Muscle layer of duodenum (tissue), 2 donors: Measurements from ENCODE around the gene MTHFSD.
"Not testable (repeated sequence)": the region's sequence is repeated elsewhere in the genome, so short reads cannot be mapped to it uniquely, and the experiment has no call there.

ENCODE experiments used
- H3K27ac ChIP-seq: one replicate; pipeline ENCODE4 v1.7.0; 2013; ENCODE audit warnings: mild to moderate bottlenecking, low read length
- H3K27me3 ChIP-seq: one replicate; pipeline ENCODE4 v1.7.0; 2013; ENCODE audit warnings: low read depth, mild to moderate bottlenecking, control low read depth, low read length
- H3K36me3 ChIP-seq, 2 donors: one replicate each; pipeline ENCODE4 v1.7.0; 2013; ENCODE audit warnings: low read length in 2 of 2, control low read depth in 1 of 2, mild to moderate bottlenecking in 1 of 2; ENCODE audit not compliant: insufficient read depth in 2 of 2, control insufficient read depth in 1 of 2
- H3K4me1 ChIP-seq, 2 donors: one replicate each; pipeline ENCODE4 v1.7.0; 2013; ENCODE audit warnings: low read length in 2 of 2, mild to moderate bottlenecking in 2 of 2, control low read depth in 1 of 2, moderate library complexity in 1 of 2; ENCODE audit not compliant: insufficient read depth in 2 of 2, control insufficient read depth in 1 of 2
- H3K4me3 ChIP-seq, 2 donors: one replicate each; pipeline ENCODE4 v1.7.0; 2013; ENCODE audit warnings: low read length in 2 of 2, low read depth in 1 of 2, mild to moderate bottlenecking in 1 of 2
- H3K9me3 ChIP-seq, 2 donors: one replicate each; pipeline ENCODE4 v1.7.0; 2013; ENCODE audit warnings: low read length in 2 of 2, control low read depth in 1 of 2, mild to moderate bottlenecking in 1 of 2; ENCODE audit not compliant: control insufficient read depth in 1 of 2
- donor health status: healthy.

MTHFSD gene

DNA sequence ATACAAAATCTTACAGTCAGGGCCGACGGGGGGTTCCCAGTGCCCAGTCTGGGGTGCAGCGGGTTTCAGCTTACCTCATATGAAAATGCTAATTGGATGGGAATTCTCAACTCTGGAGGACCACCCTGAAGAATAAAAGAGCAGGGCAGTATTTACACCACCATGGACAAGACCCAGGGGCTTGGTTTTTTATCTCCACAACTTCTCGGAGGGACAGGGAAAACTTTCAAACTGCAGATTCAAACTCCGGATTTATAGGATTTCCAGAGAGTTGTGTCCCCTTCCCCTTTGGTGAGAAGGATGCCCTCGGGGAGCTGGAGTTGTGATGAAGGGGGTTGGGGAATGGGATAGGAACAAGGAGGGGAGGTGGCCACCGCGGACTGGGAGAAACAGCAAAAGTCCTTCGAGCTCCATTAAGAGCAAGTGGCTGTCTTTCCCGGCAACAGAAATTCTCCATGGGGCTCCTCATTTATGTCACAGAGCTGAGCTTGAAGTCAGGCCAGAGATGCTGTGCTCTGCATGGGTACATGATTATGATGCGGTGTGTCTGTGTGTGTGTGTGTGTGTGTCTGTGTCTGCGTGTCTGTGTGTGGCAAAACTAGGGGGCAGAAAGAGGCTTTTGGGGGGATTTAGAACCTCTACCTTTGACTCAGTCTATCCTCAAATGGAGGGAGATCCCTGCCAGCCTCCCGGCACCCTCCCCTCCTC, 39.0 kb upstream of the MTHFSD start:
- H3K4me1 ChIP-seq = no peaks in the 10 kb centered on the region
- no peaks in the 10 kb centered on the region for H3K36me3 ChIP-seq
- H3K27ac ChIP-seq = no peak overlapping the region
- H3K4me3 ChIP-seq = no peak overlapping the region
- peaks cover 19% of the 10 kb centered on the region for H3K27me3 ChIP-seq
- no peaks in the 10 kb centered on the region for H3K9me3 ChIP-seq

DNA sequence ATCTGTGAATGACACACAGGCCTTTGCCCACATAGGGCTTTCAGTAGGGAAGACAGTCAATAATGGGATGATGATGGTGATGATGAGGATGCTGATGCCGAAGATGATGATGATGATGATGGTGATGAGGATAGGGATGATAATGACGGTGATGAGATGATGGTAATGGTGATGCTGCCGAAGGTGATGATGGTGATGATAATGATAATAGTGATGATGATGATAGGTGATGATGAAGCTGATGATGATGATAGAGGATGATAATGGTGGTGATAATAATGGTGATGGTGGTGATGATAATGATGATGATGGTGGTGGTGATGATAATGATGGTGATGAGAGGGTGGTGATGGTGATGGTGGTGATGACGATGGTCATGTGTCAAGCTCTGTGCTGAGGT, 36.2 kb upstream of the MTHFSD start:
- H3K9me3 ChIP-seq = no peaks in the 10 kb centered on the region
- H3K4me3 ChIP-seq = no peak overlapping the region
- H3K36me3 ChIP-seq = no peaks in the 10 kb centered on the region
- H3K27me3 ChIP-seq = peaks cover 19% of the 10 kb centered on the region
- no peaks in the 10 kb centered on the region for H3K4me1 ChIP-seq
- no peak overlapping the region for H3K27ac ChIP-seq

DNA sequence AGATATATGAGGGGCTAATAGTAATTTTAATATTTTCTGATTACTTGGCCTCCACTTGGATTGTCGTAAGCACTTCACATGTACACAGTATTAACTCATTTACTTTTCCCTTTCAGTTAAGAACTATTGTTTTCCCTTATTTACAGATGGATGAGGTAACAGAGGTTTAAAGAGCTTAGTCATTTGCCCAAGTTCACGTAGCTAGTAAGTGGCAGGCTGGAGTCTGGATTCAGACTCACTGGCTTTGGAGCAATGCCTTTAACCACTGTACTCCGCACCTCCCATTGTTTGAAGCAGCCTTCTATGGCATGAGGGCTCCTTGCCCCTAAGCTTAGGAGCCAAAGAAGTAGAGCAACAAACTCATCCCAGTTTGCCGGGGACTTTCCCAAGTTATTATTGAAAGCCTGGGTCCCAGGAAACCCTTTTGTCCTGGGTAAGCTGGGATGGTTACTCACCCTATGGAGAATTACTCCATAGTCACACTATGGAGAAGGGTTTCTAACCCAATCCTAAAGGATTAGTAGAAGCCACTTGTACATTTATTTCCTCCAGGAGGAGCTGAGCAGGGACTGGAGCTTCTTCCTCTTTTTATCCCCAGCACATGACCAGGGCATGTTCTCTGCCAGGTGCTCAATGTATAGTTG, 35.6 kb upstream of the MTHFSD start:
- Histone ChIP-seq H3K27me3 (peaks cover 19% of the 10 kb centered on the region), H3K4me1 (no peaks in the 10 kb centered on the region), H3K27ac (no peak overlapping the region), H3K4me3 (no peak overlapping the region), H3K36me3 (no peaks in the 10 kb centered on the region), H3K9me3 (no peaks in the 10 kb centered on the region)

DNA sequence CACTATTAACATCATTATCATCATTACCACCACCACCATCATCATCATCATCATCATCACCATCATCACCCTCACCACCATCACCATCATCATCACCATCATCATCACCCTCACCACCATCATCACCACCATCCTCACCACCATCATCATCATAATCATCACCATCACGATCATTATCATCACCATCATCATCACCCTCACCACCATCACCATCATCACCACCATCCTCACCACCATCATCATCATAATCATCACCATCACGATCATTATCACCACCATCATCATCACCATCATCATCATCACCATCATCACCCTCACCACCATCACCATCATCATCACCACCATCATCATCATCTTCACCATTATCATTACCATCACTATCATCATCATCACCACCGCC, 32.9 kb upstream of the MTHFSD start:
- H3K27me3 ChIP-seq = peaks cover 12% of the 10 kb centered on the region
- H3K4me1 ChIP-seq, H3K36me3 ChIP-seq, H3K9me3 ChIP-seq, H3K27ac ChIP-seq, H3K4me3 ChIP-seq: not testable (repeated sequence)

DNA sequence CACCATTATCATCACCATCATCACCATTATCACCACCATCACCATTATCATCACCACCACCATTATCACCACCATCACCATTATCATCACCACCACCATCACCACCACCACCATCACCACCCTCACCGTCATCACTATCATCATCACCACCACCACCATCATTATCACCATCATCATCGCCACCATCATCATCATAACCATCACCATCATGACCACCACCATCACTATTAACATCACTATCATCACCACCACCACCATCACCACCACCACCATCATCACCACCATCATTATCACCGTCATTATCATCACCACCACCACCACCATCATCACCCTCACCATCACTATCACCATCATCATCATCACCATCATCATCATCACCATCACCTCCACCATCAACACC, 32.5 kb upstream of the MTHFSD start:
- Histone ChIP-seq H3K9me3 (no peaks in the 10 kb centered on the region), H3K36me3 (no peaks in the 10 kb centered on the region), H3K4me3 (no peak overlapping the region), H3K27me3 (peaks cover 11% of the 10 kb centered on the region), H3K4me1 (no peaks in the 10 kb centered on the region), H3K27ac (no peak overlapping the region)

DNA sequence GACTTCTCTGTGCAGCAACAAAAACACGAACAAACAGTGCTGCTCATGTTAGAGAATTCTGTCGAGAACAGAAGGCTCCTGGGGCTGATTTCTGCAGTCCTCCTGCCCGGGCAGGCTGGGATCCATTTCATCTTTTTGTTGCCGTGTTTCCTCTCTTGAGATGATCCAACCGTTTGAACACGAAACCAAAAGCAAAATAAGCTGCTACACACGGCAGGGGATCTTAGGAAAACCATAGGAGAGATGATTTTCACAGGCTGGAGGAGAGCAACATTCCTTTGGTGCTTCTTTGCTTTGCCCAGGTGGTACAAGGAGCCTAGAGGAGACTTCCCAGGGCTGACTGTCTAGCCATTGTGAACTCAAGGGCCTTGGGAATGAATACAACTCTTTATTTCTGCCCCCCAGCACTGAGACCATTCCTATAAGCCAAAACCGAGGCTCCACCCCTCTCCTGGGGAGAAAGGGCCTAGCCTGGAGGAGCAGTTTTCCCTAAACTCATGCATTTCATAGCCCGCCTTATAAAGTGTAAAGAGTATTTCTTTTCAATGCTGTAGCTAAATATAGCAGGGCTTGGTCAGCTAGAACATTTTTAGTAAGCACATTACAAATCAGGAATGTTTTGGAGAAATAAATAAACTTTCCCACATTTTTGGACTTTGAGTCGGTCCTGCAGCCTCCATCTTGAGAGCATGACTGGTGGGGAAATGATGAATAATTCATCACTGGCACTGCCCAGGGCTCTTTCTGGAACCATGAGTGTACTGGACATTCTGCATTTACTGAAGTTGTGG, 31.0 kb upstream of the MTHFSD start:
- H3K4me3 ChIP-seq = no peak overlapping the region
- peak overlapping the region; percentile 4 for H3K27ac ChIP-seq
- peaks cover 10% of the 10 kb centered on the region for H3K27me3 ChIP-seq
- no peaks in the 10 kb centered on the region for H3K4me1 ChIP-seq
- H3K36me3 ChIP-seq = no peaks in the 10 kb centered on the region
- no peaks in the 10 kb centered on the region for H3K9me3 ChIP-seq

DNA sequence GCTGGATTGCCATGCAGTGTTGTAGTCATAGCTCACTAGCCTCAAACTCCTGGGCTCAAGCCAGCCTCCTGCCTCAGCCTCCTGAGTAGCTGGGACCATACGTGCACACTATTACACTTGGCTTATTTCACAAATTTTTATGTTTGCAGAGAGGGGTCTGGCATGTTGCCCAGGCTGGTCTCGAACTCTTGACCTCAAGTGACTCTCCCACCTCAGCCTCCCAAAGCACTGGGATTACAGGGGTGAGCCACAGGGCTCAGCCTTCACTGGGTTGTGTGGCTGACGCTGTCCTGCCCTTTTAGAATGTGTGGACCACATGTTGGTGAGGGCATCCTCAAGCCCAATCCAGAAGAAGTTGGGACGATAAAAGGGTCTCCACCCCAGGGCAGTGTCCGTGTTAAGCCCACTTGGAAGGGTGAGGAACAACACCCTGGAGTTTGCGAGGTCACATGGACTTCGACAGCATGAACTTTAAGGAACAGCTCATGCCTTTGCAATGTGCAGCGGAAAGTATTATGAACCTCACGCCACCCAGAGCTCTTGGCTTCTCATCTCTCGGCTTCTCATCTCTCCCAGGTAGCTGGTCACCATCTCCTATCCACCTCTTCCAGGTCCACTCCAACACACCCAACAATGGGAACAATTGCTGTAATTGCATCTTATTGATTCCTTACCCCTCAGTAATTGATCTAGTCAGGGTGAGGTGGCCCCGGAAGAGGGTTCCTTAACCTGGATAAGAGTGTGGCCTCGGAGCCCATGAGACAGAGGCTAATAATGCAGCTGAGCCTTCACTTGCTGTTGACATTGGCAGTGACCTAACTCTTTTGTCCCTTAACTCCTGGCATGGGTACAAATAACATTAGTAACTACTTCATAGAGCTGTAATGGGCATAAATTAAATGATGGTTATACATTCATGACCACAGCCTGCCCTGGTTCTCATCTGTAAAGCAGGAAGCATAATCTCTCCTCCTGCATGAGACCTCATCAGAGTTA, 30.0 kb upstream of the MTHFSD start:
- no peaks in the 10 kb centered on the region for H3K4me1 ChIP-seq
- no peaks in the 10 kb centered on the region for H3K36me3 ChIP-seq
- H3K9me3 ChIP-seq = no peaks in the 10 kb centered on the region
- peak overlapping the region; percentile 18 for H3K27ac ChIP-seq
- peaks cover 4% of the 10 kb centered on the region for H3K27me3 ChIP-seq
- H3K4me3 ChIP-seq = no peak overlapping the region

DNA sequence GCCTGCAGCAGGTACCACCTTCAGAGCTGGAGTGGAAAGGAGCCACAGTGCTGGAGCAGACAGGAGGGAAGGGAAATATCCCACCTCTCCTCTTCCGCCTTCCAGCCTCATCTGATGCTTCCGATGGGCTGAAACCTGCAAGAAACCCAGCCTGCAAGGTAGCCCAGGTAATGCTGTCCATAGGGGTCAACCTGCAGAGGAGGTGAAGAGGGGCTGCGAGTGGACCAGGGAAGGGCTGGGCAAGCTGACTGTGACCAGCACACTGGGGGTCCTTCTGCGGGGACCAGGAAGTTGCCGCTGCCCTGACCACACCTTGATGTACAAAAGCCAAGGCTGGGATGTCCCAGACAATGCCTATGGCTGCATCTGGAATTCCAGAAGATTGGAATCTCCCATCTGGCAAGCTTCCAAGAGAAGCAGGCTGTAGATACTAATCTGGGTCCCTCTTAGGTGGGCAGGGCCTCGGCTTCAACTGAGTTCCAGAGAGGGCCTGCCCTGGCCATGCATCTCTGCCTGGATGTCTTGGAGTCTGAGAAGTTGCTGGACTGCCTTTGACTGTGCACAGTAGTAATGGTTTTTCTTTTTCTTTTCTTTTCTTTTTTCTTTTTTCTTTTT, 29.1 kb upstream of the MTHFSD start:
- Histone ChIP-seq H3K9me3 (no peaks in the 10 kb centered on the region), H3K27ac (no peak overlapping the region), H3K4me3 (no peak overlapping the region), H3K36me3 (no peaks in the 10 kb centered on the region), H3K27me3 (peaks cover 11% of the 10 kb centered on the region), H3K4me1 (peaks cover 0 to 5% of the 10 kb centered on the region in 2 donors)

DNA sequence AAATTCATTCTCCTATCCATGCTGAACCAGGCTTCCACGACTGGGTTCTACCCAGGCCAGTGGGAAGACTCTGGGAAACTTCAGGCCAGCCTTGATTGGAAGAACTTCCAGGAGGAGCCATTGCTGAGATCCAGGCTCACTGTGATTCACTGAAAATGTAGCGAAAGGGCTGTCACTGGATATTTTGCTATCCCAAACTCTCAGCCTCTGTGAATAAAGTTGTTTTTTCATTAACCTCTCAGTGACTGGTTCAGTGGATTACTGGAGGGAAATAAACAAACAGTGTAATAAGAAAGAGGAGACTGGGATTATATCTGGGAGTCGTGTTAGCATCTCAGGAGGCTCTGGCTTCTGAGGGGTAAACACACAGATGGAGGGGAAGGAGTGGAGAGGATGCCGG, 26.4 kb upstream of the MTHFSD start:
- Histone ChIP-seq H3K36me3 (no peaks in the 10 kb centered on the region), H3K27me3 (peaks cover 27% of the 10 kb centered on the region), H3K9me3 (no peaks in the 10 kb centered on the region), H3K27ac (no peak overlapping the region), H3K4me1 (peaks cover 0 to 17% of the 10 kb centered on the region in 2 donors), H3K4me3 (no peak overlapping the region)

DNA sequence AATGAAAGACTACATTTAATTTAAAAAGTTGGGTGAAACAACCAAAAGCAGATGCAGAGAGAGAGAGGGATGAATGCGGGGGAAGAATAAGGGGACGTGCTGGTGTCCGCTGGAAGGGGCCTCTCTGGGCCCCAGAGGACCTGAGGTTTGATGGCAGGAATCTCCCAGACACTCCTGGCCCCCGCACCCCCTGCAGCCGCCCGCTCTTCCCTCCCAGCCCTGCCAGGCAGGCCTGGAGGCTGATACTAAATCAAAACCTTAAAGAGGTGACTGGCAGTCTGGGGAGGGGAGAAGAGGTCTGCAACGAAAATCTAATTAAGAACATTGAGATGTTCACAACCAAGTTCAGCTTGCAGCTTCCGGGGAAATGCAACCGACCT, 25.7 kb upstream of the MTHFSD start:
- no peaks in the 10 kb centered on the region for H3K9me3 ChIP-seq
- H3K36me3 ChIP-seq = no peaks in the 10 kb centered on the region
- no peak overlapping the region for H3K27ac ChIP-seq
- H3K27me3 ChIP-seq = peaks cover 28% of the 10 kb centered on the region
- H3K4me1 ChIP-seq = peaks cover 0 to 24% of the 10 kb centered on the region in 2 donors
- no peak overlapping the region for H3K4me3 ChIP-seq
